MV-4-11 (cell line): ENCODE results near the gene OPHN1.
A peak's percentile ranks its signal among the peaks of the same experiment; 100 is the strongest.
"Not testable (repeated sequence)": the region's sequence is repeated elsewhere in the genome, so short reads cannot be mapped to it uniquely, and the experiment has no call there.

Experiments
- DNase-seq: peaks from one replicate; lab custom pipeline; 2025; lab: John Stamatoyannopoulos, UW

The OPHN1 gene

GRCh38 chrX:68421636-68422035 is 11.7 kb downstream of the OPHN1 start:
- DNase-seq = peak; percentile 6

- no peak for DNase-seq
Measured at GRCh38 chrX:68420559-68420958, 12.7 kb downstream of the OPHN1 start.

- DNase-seq = peak; percentile 88
Measured at GRCh38 chrX:68419975-68420374, 13.3 kb downstream of the OPHN1 start.

GRCh38 chrX:68417651-68418050 is 15.6 kb downstream of the OPHN1 start:
- no peak for DNase-seq

- DNase-seq = no peak
Measured at GRCh38 chrX:68416592-68416991, 16.7 kb downstream of the OPHN1 start.

DNA sequence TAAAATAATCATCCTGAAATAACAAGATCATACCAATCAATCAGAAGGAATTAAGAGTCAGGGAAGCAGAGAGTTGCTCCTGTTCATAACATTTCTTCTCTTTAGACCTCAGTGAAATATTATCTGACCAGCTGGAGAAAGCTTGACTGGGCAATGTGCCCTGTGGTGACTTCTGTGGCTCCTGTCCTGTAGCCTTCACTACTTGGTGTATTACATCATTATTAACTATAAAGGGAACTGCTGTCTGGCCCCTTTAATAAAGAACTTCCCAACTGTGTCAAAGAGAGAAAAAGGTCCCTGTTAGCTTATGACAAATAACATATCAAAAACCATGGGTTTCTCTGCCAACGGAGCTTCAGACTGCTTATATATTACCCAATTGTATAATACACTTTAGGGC is 18.0 kb downstream of the OPHN1 start:
- peak; percentile 58 for DNase-seq

- DNase-seq = no peak
Measured at GRCh38 chrX:68413254-68413653, 20.0 kb downstream of the OPHN1 start.

DNA sequence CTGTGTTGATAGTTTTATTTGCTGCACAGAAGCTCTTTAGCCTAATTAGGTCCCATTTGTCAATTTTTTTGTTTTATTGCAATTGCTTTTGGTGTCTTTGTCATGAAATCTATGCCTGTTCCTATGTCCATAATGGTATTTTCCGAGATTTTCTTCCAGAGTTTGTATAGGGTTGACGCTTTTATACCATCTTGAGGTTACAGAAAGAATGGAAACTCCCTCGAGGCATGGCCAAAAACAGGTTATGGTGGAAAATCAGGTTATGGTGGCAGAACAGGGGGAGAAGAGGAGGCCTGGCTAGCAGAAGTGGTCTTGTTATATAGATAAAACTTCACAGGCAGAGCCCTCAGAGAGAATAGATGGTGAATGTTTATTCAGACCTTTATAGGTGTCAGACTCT is 21.6 kb downstream of the OPHN1 start:
- no peak for DNase-seq

DNA sequence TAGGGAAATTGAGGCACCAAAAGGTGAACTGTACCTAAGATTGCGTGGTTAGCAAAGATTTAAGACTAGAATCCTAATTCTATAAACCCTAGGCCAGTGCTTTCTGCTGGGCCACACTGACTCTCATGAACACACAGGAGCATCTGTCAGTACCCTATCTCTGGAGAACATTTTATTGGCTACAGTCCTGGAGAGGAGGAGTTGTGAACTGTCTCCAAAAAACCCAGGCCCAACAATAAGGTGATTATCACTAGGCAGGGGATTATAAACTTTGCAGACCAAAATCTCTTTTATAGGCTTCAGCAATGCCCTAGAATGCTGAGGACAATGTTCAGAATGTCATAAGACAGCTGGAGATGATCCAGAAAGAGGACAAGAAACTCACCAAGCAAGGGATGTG is 24.1 kb downstream of the OPHN1 start:
- no peak for DNase-seq

DNA sequence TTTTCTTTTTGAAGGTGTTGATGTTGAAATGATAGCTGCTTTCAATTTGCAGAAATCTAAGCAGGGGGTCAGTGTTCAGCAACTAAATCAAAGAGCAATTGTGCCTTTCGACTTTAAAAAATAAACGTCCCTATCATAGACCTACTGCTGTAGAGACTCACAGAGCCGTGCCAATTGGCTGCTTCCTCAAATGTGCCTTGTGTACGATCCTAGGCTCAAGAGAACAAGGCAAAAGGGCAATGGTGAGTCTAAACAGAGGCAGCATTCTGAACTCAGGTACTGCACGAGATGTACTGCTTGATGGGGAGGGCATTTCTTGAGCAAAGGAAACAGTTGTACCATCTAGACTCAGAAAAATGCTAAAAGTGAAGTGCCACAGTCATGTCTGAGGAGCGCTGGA is 29.8 kb downstream of the OPHN1 start:
- no peak for DNase-seq

DNA sequence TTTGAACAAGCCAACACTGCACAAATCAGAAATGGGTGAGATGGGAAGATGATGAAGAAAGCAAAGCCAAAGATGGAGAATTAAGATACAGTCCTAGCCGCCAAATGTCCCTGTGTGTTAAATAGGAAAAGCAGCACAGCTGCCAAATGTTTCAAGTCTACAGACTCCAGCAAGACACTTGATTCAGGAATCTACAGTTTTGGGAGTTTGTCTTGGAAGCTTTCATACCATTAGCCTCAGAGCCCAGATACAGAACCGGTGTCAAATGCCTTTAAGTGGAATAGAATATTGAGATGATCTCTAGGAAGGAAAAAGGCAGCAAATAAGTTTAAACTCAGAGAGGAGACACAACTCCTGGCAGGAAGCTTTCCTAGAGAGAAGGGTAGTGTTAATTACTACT is 30.3 kb downstream of the OPHN1 start:
- DNase-seq = no peak

DNA sequence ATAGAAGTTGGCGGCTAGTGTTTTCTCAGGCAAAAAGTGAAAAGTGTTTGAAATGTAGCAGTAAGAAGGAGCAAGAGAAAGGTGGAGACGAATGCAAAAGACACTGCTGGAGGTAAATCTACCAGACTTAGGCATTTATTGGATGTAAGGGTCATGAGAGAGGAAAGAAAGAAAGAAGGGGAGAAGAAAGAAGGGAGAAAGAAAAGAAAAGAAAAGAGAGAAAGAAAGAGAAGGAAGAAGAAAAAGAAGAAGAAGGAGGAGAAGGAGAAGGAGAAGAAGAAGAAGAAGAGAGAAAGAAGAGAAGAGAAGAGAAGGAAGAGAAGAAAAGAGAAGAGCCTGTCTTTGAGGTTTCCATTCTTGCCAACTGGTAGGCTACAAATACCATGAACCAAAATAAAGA is 31.2 kb downstream of the OPHN1 start:
- DNase-seq = no peak

DNA sequence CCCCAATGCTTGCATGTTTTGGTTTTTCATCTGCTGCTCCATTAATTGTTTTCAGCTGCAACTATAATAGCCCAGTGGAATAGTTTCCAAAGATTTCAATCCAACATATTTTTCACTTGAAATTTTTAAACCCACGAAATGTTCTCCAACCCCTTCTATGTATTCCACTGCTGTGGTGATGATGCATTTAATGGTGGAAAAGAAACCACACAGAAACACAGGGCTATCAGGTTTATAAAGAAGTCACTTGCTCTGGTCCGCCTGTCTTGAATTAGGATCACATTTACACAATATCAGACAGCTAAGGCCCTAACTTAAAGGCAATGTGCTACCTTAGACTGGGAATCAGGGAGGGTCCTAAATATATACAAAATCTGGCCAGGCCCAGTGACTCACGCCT is 35.0 kb downstream of the OPHN1 start:
- DNase-seq = no peak

GRCh38 chrX:68396953-68397352 is 36.3 kb downstream of the OPHN1 start:
- no peak for DNase-seq

- DNase-seq = not testable (repeated sequence)
Measured at GRCh38 chrX:68389419-68389960, 43.8 kb downstream of the OPHN1 start.

- DNase-seq = no peak
Measured at GRCh38 chrX:68387776-68388175, 45.5 kb downstream of the OPHN1 start.

GRCh38 chrX:68383540-68383939 is 49.8 kb downstream of the OPHN1 start:
- DNase-seq = no peak

- not testable (repeated sequence) for DNase-seq
Measured at GRCh38 chrX:68377579-68377978, 55.7 kb downstream of the OPHN1 start.

- no peak for DNase-seq
Measured at GRCh38 chrX:68376373-68376772, 56.9 kb downstream of the OPHN1 start.

GRCh38 chrX:68375803-68376202 is 57.5 kb downstream of the OPHN1 start:
- no peak for DNase-seq

DNA sequence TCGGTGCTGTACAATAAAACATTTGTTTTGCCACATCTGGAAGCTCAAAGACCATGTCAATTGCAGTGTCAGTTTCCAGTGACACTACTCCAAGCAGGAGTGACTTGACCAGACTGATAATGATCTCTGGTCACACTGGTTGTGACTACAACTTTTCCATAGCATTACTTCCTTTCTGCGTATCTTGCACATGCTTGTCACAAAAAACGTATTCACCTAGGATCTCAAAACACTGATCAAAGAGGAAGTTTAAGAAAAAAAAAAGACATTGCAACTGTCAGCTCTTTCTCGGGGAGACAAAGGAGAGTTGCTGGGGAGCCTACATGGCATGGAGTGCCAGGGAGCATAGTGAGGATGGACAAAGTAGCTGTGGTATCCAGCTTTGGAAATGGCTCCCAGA is 60.6 kb downstream of the OPHN1 start:
- DNase-seq = peak; percentile 25

DNA sequence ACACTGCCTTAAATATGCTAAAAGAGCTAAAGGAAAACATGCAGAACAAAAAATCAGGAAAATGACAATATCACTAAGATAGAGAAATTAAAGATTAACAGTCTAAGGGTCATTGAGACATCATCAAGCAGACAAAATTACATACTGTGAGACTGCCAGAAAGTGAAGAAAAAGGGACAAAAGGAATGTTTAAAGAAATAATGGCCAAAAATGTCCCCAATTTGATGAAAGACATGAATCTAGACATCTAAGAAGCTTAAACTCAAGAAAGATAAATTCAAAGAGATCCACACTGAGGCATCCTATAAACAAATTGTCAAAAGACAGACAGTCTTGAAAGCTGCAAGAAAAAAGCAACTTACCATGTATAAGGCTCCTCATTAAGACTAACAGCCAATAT is 63.7 kb downstream of the OPHN1 start:
- no peak for DNase-seq

DNA sequence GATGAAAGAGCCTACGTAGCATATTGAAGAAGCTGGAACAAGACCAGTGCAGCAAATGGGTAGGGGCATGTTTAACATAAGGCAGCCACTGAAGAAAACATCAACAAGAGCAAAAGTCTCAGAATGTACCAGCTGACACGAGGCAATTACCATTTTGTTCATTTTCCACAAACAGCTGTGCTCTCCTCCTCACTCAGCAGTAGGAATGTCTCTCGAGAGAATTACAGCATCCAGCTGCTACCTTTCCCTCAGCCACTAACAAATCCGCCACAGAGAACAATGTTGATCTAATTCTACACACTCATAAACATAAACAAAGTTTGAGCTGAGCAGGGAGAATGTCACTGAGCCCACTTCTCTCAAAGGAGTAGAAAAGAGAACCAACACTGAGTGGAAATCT is 68.0 kb downstream of the OPHN1 start:
- no peak for DNase-seq

DNA sequence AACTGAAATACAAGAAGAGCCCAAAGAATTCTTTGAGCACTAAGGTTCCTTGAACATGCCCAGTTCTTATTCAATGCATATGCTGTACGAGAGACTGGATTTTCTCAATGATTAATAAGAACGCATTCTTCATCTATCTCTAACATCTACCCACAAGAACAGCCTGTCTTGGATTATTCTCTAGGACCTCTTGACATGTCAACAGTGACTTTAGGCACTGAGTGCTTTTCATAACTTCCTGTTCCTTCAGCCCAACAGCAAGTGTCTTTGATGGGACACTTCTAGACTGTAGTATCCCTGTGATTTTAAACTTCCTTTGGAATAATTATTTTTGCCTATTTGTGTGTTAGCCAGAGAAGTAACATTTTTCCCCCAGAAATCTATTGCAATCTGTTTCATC is 69.3 kb downstream of the OPHN1 start:
- DNase-seq = no peak

- no peak for DNase-seq
Measured at GRCh38 chrX:68358679-68359078, 74.6 kb downstream of the OPHN1 start.
